HEK293T (cell line): ENCODE data around the gene NFAT5.
"Not testable (repeated sequence)": the region's sequence is repeated elsewhere in the genome, so short reads cannot be mapped to it uniquely, and the experiment has no call there.

Experiments
- CTCF ChIA-PET: fragments of 350-600 bp; formaldehyde crosslinking; extraction: SDS; loops from one replicate; lab custom pipeline; 2021; ENCODE audit warnings: antibody characterized with exemption, inconsistent platforms; lab: Yijun Ruan, JAX
- POLR2A ChIA-PET: fragments of 350-600 bp; formaldehyde crosslinking; extraction: SDS; loops from one replicate; lab custom pipeline; 2020; ENCODE audit warnings: antibody characterized with exemption, inconsistent platforms; lab: Yijun Ruan, JAX
- DNase-seq: peaks from one replicate; pipeline ENCODE4 v3.0.0; 2012; ENCODE audit warnings: mixed read lengths; ENCODE audit errors: extremely low spot score
- ARNT ChIP-seq: fragments of 450-650 bp; IDR thresholded peaks from 2 replicates; pipeline ENCODE4 v1.6.1; 2017; ENCODE audit warnings: mild to moderate bottlenecking
- BHLHE40 ChIP-seq: fragments of 450-650 bp; IDR thresholded peaks from 2 replicates; pipeline ENCODE4 v1.6.1; 2016; ENCODE audit warnings: mild to moderate bottlenecking, moderate library complexity, borderline replicate concordance
- CTBP1 ChIP-seq: fragments of 450-650 bp; IDR thresholded peaks from 2 replicates; pipeline ENCODE4 v1.6.1; 2016; ENCODE audit warnings: borderline replicate concordance
- ELF4 ChIP-seq: fragments of 450-650 bp; IDR thresholded peaks from 2 replicates; pipeline ENCODE4 v1.6.1; 2017; ENCODE audit warnings: antibody characterized with exemption
- FOXA1 ChIP-seq: fragments of 450-650 bp; IDR thresholded peaks from 2 replicates; pipeline ENCODE4 v1.6.1; 2016; ENCODE audit warnings: mild to moderate bottlenecking
- FOXK2 ChIP-seq: fragments of 450-650 bp; IDR thresholded peaks from 2 replicates; pipeline ENCODE4 v1.6.1; 2016; ENCODE audit warnings: mild to moderate bottlenecking
- FOXM1 ChIP-seq: fragments of 450-650 bp; IDR thresholded peaks from 2 replicates; pipeline ENCODE4 v1.6.1; 2017; ENCODE audit warnings: mild to moderate bottlenecking, borderline replicate concordance
- HDGF ChIP-seq: fragments of 450-650 bp; IDR thresholded peaks from 2 replicates; pipeline ENCODE4 v1.6.1; 2017; ENCODE audit warnings: antibody characterized with exemption, borderline replicate concordance
- L3MBTL2 ChIP-seq: fragments of 450-650 bp; conservative IDR thresholded peaks from 2 replicates; pipeline ENCODE4 v1.6.1; 2016; ENCODE audit warnings: mild to moderate bottlenecking
- LEF1 ChIP-seq: fragments of 450-650 bp; IDR thresholded peaks from 2 replicates; pipeline ENCODE4 v1.6.1; 2017; ENCODE audit warnings: mild to moderate bottlenecking, borderline replicate concordance
- NFRKB ChIP-seq: fragments of 450-650 bp; IDR thresholded peaks from 2 replicates; pipeline ENCODE4 v1.6.1; 2016; ENCODE audit warnings: mild to moderate bottlenecking, moderate library complexity
- SP1 ChIP-seq: fragments of 450-650 bp; IDR thresholded peaks from 2 replicates; pipeline ENCODE4 v1.6.1; 2017
- SUZ12 ChIP-seq: fragments of 450-650 bp; IDR thresholded peaks from 2 replicates; pipeline ENCODE4 v1.6.1; 2016; ENCODE audit warnings: mild to moderate bottlenecking
- TARDBP ChIP-seq: fragments of 450-650 bp; IDR thresholded peaks from 2 replicates; pipeline ENCODE4 v1.6.1; 2016
- ZNF384 ChIP-seq: fragments of 450-650 bp; IDR thresholded peaks from 2 replicates; pipeline ENCODE4 v1.6.1; 2016
- TF ChIP-seq, protein P1 (sequence below): fragments of 450-650 bp; IDR thresholded peaks from 2 replicates; pipeline ENCODE4 v1.6.1; 2016

Gene NFAT5

DNA sequence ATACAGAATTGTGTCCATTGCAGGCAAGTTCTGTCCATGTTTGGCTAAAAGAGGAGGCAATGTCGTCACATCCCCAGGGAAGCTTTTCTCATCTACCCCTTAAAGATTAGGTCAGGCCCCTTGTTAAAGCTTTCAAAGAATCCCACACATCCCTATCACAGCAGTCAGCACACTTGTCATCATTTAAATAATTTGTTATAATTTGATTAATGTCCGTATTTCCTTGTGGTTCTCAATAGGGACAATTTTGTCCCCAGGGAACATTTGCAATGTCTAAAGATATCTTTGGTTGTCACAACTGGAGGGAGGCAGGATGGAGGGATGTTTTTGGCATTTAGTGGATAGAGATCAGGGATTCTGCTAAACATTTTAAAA is 28.1 kb upstream of the NFAT5 start:
- ChIA-PET CTCF (no interaction called here), POLR2A (no interaction called here)
- TF ChIP-seq ARNT: no peak
- no peak for TF ChIP-seq NFRKB
- TF ChIP-seq FOXA1: no peak
- TF ChIP-seq FOXM1: no peak
- TF ChIP-seq FOXK2: no peak
- TF ChIP-seq BHLHE40: no peak
- TF ChIP-seq SUZ12: no peak
- TF ChIP-seq CTBP1: no peak
- no peak for TF ChIP-seq ZNF384
- TF ChIP-seq LEF1: no peak
- TF ChIP-seq SP1: no peak
- TF ChIP-seq L3MBTL2: no peak
- no peak for TF ChIP-seq HDGF
- no peak for DNase-seq

DNA sequence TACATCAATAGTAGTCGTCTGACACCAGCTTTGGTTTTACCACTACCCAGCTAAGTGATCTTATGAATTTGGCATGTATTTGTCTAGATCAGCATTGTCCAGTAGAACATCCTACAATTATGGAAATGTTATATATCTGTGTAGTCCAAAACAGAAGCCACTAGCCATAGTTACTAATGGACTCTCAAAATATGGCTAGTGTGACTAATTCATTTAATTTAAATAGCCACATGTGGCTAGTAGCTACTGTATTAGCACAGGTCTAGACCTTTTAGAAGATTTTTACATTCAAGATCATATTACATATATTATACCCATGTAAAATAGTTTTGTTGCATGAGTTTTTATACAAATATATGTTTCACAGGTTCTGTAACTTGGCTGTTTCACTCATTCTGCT is 27.0 kb upstream of the NFAT5 start:
- TF ChIP-seq SUZ12 (no peak), TARDBP (no peak), HDGF (no peak), CTBP1 (no peak), L3MBTL2 (no peak), SP1 (no peak), ARNT (no peak), FOXA1 (no peak), FOXK2 (no peak), LEF1 (no peak), ELF4 (no peak), NFRKB (no peak), BHLHE40 (no peak), FOXM1 (no peak), ZNF384 (no peak)
- TF ChIP-seq, protein P1, sequence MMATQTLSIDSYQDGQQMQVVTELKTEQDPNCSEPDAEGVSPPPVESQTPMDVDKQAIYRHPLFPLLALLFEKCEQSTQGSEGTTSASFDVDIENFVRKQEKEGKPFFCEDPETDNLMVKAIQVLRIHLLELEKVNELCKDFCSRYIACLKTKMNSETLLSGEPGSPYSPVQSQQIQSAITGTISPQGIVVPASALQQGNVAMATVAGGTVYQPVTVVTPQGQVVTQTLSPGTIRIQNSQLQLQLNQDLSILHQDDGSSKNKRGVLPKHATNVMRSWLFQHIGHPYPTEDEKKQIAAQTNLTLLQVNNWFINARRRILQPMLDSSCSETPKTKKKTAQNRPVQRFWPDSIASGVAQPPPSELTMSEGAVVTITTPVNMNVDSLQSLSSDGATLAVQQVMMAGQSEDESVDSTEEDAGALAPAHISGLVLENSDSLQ: no peak
- POLR2A ChIA-PET: no interaction called here
- CTCF ChIA-PET: no interaction called here
- no peak for DNase-seq

DNA sequence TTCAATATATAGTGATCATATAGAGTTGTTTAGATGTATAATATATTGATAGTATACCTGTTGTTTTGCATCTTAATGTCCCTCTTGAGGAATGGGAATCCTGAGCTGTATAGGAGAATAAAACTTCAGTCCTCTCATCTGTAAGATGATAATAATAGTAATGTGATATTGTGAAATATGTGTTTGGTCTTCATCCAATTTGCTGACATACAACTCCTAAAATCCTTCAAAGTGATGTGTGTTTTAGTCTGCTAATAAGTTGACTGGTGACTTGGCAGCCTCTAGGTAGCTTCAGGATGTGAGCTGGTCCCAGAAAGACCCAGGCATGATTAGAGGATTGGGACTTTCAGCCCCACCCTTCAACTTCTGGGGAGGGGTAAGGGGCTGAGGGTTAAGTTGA is 22.8 kb upstream of the NFAT5 start:
- no peak for TF ChIP-seq FOXM1
- TF ChIP-seq NFRKB: no peak
- no peak for TF ChIP-seq ELF4
- no peak for TF ChIP-seq ZNF384
- TF ChIP-seq SUZ12: no peak
- no peak for TF ChIP-seq HDGF
- POLR2A ChIA-PET: no interaction called here
- no peak for DNase-seq

DNA sequence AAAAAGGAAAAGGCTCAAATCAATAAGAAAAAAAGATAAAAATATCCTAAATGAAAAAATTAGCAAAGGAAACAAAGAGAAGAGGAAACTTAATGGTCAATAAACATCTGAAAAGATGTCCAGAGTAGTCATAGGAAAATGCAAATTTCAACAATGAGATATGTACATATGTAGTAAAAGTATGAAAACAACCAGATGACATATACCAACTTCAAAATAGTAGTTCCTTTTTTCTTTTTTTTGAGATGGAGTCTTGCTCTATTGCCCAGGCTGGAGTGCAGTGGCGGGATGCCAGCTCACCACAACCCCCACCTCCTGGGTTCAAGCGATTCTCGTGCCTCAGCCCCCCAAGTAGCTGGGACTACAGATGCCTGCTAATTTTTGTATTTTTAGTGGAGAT is 21.7 kb upstream of the NFAT5 start:
- CTCF ChIA-PET: no interaction called here
- TF ChIP-seq L3MBTL2 (no peak), FOXK2 (no peak), FOXM1 (no peak), NFRKB (no peak), TARDBP (no peak), ELF4 (no peak), SP1 (no peak)
- TF ChIP-seq, protein P1: no peak
- POLR2A ChIA-PET: interaction anchor here (1.4 to 1.5 kb wide), 2 partner anchors 22 kb away, joined by 3 read pairs; partner anchors contain the start of gene NFAT5
- no peak for DNase-seq

More for the DNA sequence above, 22.8 kb upstream of the NFAT5 start:
- CTCF ChIA-PET: no interaction called here

DNA sequence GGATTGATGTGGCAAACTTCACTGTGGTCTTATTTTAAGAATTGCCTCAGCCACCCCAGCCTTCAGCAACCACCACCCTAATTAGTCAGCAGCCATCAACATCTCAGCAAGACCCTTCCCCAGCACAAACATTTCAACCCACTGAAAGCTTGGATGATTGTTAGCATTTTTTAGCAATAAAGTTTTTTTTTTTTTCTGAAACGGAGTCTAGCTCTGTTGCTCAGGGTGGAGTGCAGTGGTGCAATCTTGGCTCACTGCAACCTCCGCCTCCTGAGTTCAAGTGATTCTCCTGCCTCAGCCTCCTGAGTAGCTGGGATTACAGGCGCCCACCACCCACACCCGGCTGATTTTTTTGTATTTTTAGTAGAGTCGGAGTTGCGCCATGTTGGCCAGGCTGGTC is 19.1 kb upstream of the NFAT5 start:
- DNase-seq, POLR2A ChIA-PET: not testable (repeated sequence)
- CTCF ChIA-PET: interaction anchor here (0.6 kb wide), 1 partner anchor 209 kb away, joined by 4 read pairs; no protein-coding TSS in a partner anchor

DNA sequence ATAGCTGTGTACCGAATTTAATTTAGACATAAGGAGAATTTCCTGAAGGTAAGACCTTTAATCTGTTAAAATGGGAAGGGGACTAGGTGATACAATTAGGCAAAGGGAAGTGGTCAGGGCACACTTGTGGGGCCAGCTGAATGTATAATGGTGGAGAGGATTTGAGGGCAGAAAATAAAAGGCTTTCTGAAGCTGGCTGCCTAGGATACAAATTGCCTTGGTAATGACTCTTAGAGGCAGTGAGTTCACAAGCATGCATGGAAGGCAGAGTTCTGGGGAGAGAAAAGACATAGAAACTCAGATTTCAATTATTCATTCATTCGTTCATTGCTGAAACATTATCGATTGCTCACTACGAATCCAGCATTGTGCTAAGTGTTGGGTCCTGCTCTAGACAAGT is 12.4 kb upstream of the NFAT5 start:
- TF ChIP-seq BHLHE40 (no peak), FOXM1 (no peak), HDGF (no peak), ZNF384 (no peak), L3MBTL2 (no peak), ELF4 (no peak), ARNT (no peak), LEF1 (no peak), FOXK2 (no peak), SUZ12 (no peak), TARDBP (no peak)
- TF ChIP-seq, protein P1: no peak
- POLR2A ChIA-PET: no interaction called here
- no peak for DNase-seq
- CTCF ChIA-PET: no interaction called here

DNA sequence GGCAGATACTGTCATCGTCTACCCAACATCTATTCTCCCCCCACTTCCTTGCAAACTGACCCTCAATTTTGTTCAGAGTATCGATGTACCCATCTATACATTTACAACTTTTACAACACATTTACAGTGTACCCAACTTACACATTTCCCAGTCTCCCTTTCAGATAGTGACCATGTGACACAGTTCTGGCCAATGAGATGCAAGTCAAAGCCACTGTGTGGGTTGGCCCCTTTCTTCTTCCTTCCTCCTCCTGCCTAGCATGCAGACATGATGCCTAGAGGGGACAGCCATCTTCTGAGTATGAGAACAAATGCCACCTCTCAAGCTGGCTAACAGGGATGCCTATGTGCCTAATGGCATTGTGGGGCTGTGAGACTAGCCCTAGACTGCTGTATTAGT is 11.3 kb upstream of the NFAT5 start:
- TF ChIP-seq L3MBTL2 (0 out of 2 replicates have a peak, but pooled peaks have one; percentile 30), SUZ12 (no peak)
- no peak for DNase-seq
- POLR2A ChIA-PET: no interaction called here
- CTCF ChIA-PET: no interaction called here

DNA sequence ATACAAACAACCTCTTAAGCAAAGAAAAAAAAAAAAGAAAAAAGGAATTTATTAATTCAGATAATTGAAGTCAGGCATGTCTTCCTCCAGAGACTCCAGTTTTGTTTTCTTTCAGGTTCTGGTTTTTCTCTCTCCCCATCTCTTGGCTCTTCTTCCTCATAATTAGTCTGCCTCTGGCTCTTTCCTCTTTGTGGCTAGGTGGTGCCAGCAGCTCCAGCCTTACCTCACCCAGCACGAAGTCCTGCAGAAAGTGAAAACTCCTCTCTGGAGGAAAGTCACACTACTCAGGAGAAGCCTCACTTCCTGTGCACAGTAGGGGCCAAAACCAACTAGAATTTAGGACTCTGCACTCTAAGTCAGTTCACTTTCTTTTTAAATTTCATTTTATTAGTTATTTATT is 10.3 kb upstream of the NFAT5 start:
- TF ChIP-seq SP1 (no peak), BHLHE40 (no peak), HDGF (no peak), ARNT (no peak), ELF4 (no peak), CTBP1 (no peak), ZNF384 (no peak), SUZ12 (no peak), TARDBP (no peak)
- ChIA-PET CTCF (no interaction called here), POLR2A (interaction anchor here (1.0 kb wide), 1 partner anchor 9 kb away, joined by 3 read pairs; no protein-coding TSS in a partner anchor)
- no peak for DNase-seq
